Ammon's horn (tissue), 1 donor: ENCODE results near the gene NOX5.

Source experiments
- DNase-seq: peaks from one replicate; pipeline ENCODE4 v3.0.0-alpha.2; 2016; ENCODE audit warnings: low spot score

NOX5 gene

DNA sequence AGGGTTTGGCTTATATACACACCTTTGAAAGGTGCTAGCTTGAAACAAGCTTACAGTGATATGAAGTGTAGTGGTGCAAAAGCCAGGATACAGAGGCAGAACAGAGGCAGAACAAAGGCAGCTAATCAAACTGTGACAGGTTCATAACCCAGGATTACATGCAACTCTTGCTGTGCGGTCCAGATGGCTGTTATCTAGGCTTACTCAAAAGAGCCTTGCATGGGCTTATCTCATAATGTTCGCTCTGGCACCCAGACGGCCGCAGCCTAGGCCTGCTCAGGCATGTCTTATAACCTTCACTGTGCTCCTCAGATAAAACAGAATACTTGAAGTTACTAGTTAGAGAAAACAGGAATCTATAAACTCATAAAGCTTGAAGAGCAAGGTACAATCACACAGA is 22.8 kb upstream of the NOX5 start:
- no peak for DNase-seq

DNA sequence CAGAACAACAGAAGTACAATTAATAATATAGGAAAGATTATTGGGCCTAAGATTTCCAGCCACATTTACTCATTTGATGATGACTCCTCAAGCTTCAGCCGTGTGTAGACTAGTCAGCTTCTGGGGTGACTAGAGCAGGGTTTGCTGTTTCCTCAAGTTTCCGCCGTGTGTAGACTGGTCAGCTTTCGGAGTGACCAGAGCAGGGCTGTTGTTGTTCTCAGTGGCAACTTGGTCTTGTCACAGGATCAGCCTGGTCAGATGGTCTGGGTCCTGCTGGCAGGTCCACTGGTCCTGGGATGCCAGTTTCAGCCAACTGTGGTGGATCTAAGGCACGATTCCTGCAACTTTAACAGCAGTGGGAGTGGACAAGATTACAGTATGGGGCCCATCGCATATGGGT is 21.8 kb upstream of the NOX5 start:
- DNase-seq = no peak

DNA sequence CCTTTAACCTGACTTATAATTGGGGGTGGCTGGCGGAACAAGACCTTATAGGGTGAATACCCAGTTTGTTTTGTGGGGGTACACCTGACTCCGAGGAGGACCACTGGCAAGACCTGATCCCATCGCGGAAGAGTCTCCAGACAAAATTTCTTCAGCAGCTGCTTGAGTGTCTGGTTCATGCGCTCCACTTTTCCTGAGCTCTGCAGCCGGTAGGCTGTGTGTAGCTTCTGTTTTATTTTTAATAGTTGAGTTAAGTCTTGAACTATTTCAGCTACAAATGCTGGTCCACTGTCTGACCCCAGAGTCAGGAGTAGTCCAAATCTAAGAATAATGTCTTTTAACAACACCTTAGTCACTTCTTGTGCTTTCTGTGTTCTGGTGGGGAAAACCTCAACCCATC is 21.2 kb upstream of the NOX5 start:
- DNase-seq = no peak

DNA sequence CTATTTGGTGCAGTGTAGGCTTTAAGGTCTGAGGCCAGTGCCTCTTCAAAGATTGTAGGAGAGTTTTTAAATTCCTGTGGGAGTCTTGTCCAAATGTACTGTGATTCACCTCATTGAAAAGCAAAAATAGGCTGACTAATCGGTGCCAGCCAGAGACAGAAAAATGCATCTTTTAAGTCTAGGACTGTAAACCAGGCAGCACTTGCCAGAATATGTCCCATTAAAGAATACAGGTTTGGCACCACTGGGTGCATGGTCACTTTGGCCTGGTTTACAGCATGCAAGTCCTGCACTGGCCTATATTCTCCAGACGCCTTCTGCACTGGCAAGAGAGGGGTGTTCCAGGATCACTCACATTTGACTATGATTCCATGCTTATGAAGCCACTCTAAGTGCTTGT is 20.3 kb upstream of the NOX5 start:
- no peak for DNase-seq

DNA sequence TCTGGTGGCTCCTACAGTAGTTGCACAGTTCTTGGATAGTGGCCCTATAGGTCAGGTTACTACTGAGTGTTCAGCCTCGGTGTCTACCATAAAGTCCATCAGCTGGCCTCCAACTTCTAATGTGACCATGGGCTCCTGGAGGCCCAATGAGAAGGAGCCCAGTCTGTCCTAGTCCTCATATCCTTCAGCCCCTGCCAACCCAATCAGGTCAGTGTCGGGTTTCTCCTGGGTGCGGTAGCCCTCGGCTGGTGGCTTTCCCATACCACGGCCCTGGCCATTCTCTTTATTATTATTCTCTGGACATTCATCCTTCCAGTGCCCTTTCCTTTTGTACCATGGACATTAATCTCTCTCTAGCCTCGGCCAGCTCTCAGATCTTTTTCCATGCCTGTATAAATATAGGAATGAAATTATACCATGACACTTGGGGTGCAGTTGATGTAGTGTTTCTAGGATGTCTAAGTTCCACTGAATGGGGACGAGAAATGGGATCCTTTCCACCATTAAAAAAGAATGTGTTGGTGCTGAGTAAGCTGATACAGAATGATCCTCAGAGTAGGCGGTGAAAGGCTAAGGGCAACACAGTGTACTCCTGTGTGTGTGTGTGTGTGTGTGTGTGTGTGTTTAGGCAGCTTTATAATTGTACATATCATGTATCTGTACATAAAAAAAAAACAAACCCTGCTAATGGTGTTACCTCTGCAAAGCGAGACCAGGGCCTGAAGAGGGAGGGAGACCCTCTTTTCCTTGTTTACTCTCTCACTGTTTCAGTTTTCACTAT is 19.3 kb upstream of the NOX5 start:
- DNase-seq = no peak

DNA sequence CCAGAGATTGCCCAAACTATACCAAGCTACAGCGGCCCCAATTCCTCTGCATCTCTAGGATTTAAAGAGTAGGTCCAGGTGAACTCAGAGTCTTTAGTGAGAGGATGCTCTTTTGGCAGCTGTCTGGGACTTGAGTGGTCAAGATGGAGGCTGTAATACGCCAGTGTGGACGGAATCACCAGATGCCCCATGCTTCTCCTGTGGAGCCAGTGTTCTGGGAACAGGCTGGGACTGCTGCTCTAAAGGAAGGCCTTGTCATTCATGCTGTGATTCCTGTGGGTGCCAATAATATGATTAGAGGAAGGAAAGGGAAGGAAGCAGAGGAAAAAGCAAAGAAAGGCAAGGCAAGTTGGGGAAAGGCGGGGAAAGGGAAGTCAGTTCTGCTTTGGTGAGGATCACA is 17.4 kb upstream of the NOX5 start:
- no peak for DNase-seq

DNA sequence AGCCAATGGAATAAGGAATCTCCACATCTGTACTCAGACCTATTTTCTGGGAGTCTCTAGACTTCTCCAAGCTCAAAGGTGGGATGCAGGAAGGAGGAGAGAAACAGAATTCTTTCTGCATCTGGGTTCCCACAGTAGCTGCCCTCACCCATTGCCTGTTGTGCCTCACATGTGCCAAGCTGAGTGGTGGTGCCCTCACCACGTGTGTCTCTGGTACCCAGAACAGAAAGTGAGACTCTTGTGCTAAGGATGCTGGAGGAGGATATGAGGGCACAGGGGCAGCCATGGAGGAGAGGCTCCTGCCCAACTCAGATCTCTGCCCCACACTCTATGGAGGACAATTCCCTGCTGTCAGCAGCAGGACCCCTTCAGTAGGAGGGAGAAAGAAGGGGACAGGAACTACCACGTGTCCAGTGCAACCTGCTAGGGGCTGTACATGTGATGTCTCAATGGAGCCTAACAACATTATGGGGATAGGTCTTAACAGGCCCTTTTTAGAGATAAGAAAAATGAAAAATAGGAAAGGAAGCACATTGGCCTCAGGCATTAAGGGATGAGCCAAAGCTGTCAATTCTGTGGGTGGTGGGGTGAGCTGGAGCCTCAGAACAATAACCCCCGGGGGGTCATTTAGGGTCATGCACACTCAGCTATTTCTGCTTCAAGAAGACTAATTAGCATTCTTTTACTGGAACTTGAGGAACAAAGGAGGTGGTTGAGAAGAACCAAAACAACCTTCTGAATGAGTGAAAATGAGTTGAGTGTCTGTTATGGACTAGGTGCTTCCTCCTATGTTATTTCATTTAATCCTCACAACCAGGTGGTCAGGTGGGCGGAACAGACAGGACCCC is 16.3 kb upstream of the NOX5 start:
- no peak for DNase-seq

DNA sequence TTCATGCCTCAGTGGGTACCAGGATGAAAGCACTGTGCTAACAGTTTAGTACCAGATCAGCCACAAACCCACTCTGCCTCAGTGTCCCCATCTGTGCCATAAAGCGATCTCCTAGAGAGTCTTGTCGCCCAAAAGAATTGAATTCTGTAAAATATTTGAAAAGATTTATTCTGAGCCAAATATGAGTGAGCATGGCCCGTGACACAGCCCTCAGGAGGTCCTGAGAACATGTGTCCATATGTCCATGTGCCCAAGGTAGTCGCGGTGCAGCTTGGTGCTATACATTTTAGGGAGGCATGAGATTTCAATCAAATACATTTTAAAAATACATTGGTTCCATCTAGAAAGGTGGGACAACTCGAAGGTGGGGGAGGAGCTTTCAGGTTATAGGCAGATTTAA is 15.4 kb upstream of the NOX5 start:
- DNase-seq = no peak

DNA sequence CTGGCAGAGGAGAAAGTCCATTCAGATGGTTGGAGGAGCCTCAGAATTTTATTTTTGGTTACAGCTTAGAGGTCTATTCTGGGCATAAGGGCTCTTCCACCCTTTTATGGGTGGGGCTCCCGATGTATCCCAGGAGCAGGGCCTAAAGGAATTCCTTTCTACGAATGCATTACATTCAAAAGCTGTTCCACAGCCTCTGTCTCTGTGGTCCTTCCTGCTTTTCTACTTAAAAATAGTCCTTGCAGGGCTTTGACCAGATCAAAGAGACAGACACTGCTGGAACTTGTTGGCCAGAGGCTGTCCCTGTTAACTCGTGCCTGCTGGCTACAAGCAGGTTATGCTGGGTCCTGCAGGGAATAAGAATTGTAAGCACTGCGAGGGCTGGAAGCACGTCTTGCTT is 14.4 kb upstream of the NOX5 start:
- no peak for DNase-seq

DNA sequence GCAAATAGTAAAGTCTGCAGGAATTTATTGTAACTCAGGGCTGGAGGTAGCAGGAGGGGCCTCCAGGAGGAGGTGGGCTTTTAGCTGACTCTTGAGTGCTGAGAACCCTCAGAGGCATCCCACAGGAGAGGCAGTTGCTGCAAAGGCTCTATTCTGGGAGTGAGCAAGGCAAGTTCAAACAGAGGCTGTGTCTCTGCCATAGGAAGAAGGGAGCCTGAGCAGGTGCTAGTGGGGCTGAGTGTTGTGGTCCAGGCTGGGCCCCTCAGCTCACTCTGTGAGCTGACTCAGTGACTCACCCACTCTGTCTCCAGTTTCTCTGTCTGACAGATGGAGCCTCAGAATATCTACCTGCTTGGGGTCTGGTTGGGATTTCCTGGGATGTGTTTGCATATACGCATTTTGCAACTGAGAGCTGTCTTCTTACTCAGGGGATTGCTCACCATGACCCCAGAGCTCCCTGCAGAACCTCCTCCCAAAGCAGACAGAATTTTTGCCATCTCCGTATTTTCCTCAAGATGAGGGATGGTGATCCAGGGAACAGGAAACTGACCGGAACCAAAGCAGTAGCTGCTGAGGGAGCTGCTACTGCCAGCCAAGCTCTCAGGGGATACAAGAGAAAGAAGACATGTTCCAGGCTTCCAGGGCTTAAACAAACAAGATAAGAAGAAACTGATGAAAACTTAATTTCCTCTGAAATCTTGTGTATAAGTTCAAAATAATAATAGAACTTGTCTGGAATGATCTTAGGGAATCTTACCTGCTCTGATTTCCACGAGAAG is 13.6 kb upstream of the NOX5 start:
- no peak for DNase-seq

DNA sequence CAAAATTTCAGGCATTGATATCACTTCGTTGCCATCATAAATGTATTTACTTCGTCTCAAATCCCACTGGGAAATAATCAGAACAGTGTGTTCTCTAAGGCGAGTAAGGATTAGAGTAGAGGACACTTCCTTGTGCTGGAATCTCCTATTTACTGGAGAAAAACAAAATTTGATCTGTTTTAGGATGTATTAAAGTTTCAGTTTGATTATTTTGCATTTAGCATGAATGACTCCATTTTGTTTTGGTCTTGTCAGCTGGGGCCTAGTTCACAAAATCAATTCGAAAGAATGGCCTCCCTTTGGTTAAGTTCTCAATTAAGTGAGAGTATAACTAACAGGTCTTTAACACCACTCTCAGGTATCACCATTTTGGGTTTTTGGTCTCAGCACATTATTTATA is 11.7 kb upstream of the NOX5 start:
- no peak for DNase-seq

DNA sequence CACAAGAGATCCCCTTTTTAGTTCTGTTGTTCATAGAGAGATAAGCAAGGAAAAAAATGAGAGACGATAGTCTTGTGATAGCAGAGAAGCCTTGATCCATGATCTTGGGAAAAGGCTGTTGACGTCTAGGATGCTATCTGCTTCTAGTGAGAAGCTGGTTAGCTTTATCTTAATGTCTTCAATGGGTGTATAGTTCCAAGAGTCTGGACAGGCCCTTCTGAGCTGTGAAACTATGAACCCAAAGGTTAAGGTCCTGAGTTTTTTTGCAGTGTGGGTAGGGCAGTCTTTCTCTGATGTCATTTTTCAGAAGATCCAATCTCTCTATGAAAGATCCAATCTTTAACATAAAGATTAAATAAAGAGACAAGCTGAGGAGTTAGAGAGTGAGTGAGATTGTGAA is 10.5 kb upstream of the NOX5 start:
- no peak for DNase-seq

DNA sequence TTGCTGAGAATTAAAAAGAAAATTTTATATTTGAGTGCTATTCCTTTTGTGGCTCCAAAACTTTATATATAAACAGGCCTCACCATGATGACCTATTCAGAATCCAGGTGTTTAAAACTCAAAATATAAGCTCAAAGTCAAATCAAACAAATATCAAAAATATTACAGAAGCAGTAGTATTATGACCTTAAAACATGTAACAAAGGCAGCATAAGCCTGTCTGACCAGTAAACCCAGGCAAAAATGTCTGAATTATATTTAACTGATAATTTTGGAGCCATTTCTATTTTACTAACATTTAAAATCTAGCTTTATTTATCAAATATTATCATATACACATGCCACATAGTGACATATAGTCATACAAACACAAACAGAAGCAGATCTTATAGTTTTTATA is 6.4 kb upstream of the NOX5 start:
- no peak for DNase-seq

DNA sequence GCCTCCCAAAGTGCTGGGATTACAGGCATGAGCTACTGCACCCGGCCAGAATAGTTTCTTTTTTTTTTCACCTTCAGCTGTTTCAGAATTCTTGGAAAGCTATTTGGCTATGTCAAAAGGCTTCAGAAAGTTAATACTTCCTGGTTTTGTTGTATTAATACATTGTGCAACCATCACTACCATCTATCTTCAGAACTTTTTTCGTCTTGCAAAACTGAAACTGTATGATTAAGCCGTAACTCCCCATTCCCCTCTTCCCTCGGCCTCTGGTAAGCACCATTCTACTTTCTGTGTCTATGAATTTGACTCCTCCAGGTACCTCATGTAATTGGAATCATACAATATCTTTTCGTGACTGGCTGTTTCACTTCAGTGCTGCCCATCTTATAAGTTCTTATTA is 5.2 kb upstream of the NOX5 start:
- no peak for DNase-seq

DNA sequence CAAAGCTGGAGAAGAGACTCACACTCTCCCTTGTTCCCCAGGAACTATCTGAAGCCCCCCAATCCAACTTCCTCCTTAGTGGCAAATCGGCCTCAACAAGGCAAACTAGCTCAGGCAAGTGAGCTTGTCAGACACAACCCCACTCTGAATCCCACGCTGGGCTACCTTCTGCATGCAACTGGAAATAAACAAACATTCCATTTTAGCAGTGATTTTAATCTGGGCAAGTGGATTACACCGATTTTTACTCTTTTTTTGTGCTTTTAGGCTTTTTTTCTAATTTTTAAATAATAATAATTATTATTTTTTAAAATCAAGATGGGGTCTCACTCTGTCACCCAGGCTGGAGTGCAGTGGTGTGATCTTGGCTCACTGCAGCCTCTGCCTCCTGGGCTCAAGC is 2.9 kb upstream of the NOX5 start:
- DNase-seq = no peak

DNA sequence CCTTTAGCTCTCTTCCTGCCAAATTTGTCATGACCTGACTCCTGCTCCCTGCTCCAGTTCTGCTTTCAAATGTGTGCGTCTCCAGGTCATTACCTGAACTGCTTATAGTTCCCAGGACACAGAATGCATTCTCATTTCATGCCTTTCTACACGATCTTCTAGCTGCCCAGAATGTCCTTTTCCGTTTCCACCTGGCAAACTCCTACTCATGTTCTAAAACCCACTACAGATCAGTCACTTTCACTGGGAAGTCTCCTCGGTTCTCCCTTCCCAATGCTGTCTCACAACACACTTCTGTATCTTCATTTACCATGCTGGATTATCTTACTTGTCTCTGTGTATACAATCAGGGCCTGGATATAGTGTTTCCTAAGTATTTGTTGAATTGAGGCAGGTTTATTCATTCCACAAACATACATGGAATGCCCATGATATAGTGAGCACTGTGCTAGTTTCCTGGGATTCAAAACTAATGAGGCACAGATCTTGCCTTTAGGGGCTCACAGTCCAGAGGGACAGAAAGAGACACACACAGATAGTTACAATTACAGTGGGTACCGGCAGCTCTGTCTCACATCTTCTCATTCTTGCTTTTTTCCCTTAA is 1.6 kb upstream of the NOX5 start:
- DNase-seq = no peak

DNA sequence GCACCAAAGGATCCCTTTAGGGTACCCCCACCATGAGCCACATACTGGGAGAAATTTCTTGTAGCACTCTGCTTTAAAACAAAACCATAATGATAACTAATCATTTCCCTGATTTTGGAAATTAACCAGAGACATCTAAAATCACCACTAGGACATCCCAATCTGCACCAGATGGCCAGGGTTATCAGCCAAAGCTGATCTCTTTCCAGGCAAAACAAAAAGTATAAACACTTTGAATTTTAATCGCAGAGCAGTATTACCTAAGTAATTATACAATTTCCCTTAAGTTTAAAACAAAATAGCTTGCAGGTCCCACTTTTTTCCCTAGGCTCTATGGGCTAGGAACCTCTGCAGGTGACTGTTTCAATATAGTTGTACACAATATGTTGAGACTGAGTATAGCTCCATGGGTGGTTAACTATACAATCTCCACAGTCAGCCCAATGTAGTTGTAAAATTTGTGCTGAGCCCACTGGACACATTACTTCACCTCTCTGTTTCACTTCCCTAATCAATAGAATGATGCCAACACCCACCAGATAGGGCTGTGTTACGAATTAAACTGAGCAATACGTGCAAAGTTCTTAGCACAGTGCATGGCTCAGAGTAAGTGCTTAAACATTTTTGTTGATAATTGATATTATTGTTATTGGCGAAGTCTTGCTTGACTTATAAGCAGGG is 629 bp upstream of the NOX5 start:
- DNase-seq = no peak

DNA sequence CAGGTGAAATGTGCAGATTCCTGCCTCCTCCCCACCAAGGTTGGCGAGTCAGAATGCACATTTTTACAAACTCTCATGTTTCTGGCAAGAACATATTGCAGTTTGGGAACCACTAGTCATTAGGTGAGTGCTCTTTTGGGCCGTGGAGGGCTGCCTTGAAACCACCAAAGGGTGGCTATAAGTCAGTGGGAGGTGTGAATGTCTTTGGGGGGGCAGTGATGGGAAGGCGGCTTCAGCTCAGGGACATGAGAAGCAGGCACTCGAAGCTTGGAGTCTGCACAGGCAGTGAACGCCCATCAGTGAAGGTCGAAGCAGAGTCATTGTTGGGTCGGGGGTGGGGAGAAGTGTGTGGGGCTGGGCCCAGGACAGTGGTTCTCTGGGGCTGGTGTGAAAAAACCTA is 1.1 kb downstream of the NOX5 start:
- no peak for DNase-seq

DNA sequence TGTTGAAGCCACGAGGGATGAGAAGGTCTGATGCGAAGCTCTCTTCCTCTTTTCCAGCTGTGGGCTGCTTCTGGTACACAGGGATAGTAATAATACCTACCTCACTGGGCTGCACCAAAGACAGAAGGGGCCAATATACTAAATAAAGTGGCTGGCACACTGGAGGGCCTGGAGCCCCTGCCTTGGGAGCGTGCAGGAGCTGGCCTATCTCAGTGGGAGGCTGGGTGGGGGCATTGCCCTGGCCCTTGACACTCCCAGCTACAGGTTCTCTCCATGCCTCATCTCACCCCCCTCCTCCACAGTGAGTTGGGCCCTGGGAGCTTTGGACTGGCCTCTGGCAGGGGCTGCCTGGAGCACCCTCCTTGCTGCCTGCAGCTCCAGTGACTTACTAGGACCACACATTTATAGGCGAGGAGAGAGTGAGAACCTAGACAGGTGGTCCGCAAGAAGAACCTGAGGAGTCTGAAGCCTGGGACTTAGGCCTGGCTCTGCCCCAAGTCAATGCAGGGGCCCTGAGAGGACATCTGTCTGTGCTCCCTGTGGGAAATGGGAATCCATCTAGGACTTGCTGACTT is 1.6 kb downstream of the NOX5 start:
- DNase-seq = no peak

DNA sequence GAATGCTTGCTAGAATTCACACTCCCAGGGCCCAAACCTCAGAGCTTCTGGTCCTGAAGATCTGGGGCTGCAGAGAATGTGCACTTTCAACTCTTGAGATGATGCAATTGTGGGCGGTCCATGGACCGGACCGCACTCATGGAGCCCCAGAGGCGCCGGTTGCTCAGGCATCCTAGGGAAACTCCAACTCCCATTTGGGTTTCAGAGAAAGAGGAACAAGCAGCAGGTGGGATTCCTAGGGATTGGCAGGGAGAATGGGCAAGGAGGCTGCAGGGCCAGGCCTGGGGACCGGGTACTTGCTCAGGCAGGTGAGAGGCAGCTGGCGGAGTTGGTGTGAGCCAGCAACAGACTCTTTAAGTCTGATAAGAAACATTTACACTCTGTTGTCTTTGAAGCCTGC is 3.5 kb downstream of the NOX5 start:
- no peak for DNase-seq

DNA sequence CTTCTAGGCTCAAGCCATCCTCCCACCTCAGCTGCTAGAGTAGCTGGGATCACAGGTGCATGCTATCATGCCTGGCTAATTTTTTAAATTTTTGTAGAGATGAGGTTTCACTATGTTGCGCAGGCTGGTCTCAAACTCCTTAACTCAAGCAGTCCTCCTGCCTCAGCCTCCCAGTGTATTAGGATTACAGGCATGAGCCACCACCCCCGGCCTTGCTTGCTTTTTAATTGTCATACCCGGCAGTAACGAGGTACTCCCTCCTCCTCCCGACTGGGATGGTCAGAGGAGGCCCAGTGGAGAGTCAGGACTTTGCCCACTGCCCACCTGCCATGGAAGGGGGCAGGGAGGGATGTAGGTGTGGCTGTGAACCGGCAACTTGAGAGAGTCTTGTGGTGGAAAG is 4.5 kb downstream of the NOX5 start:
- no peak for DNase-seq

DNA sequence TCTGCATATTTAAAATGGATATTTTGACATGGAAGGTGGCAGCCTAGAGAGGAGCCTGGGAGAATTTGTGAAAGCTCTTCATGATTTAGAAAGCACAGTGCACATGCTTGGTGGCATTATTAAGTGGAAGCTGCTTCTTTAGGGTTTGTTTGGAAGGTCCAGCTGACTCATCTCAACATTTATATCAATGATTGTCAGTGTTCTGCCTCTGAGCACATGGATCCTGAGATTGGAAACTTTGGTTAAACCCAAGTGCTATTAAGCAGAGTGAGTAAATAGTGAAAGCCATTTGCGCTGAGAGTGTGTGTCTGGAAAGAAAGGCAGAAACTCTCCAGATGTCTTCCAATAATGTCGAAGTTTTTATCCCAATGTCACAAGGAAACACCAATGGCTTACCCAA is 7.4 kb downstream of the NOX5 start:
- no peak for DNase-seq
